Hepatocyte (in vitro differentiated cells): ENCODE data around the gene ASNSD1. TPM values are rescaled to one million over a fixed set of nuclear protein-coding genes. Genes with fewer than 3 reads are reported as not detected.

Source experiments
- DNase-seq: peaks from one replicate; pipeline ENCODE4 v3.0.0-alpha.2; 2016; ENCODE audit warnings: low spot score
- H2AFZ ChIP-seq: fragments of 200-600 bp; sonication (generic); 2 replicates; pipeline ENCODE4 v1.6.0; 2016; ENCODE audit warnings: antibody characterized with exemption, mild to moderate bottlenecking
- H3K27ac ChIP-seq: fragments of 200-600 bp; sonication (generic); 2 replicates; pipeline ENCODE4 v1.5.1; 2016; ENCODE audit warnings: mild to moderate bottlenecking
- H3K27me3 ChIP-seq: fragments of 200-600 bp; sonication (generic); 2 replicates; pipeline ENCODE4 v1.6.1; 2016
- H3K36me3 ChIP-seq: fragments of 200-600 bp; sonication (generic); replicated peaks from 2 replicates; pipeline ENCODE4 v1.5.1; 2016; ENCODE audit warnings: low read depth; ENCODE audit not compliant: insufficient read depth
- H3K4me1 ChIP-seq: fragments of 200-600 bp; sonication (generic); 2 replicates; pipeline ENCODE4 v1.5.1; 2016; ENCODE audit warnings: mild to moderate bottlenecking, moderate library complexity; ENCODE audit not compliant: insufficient read depth
- H3K4me2 ChIP-seq: fragments of 200-600 bp; sonication (generic); 2 replicates; pipeline ENCODE4 v1.6.0; 2016
- H3K4me3 ChIP-seq: fragments of 200-600 bp; sonication (generic); 2 replicates; pipeline ENCODE4 v1.5.1; 2016; ENCODE audit warnings: mild to moderate bottlenecking
- H3K79me2 ChIP-seq: fragments of 200-600 bp; sonication (generic); 2 replicates; pipeline ENCODE4 v1.6.0; 2017; ENCODE audit warnings: mild to moderate bottlenecking
- H3K9me2 ChIP-seq: fragments of 200-600 bp; sonication (generic); replicated peaks from 2 replicates; pipeline ENCODE4 v1.6.0; 2017; ENCODE audit warnings: mild to moderate bottlenecking; ENCODE audit not compliant: insufficient read depth
- H3K9me3 ChIP-seq: fragments of 200-600 bp; sonication (generic); 2 replicates; pipeline ENCODE4 v1.5.1; 2016; ENCODE audit warnings: low read depth, mild to moderate bottlenecking
- H4K20me1 ChIP-seq: fragments of 200-600 bp; sonication (generic); 2 replicates; pipeline ENCODE4 v1.6.0; 2016; ENCODE audit warnings: mild to moderate bottlenecking; ENCODE audit not compliant: insufficient read depth, poor library complexity, severe bottlenecking
- CTCF ChIP-seq: fragments of 200-600 bp; sonication (generic); IDR thresholded peaks from 2 replicates; pipeline ENCODE4 v1.5.1; 2016; ENCODE audit warnings: antibody characterized with exemption, mild to moderate bottlenecking; ENCODE audit not compliant: poor library complexity
- EZH2 ChIP-seq: fragments of 200-600 bp; sonication (generic); IDR thresholded peaks from 2 replicates; pipeline ENCODE4 v1.6.1; 2016; ENCODE audit warnings: antibody characterized with exemption, mild to moderate bottlenecking, borderline replicate concordance
- EZH2phosphoT487 ChIP-seq: fragments of 200-600 bp; sonication (generic); IDR thresholded peaks from one replicate; pipeline ENCODE4 v1.6.1; 2018; ENCODE audit warnings: antibody characterized with exemption, mild to moderate bottlenecking, low read depth, moderate library complexity; ENCODE audit not compliant: unreplicated experiment, severe bottlenecking
- WGBS: methylation state at CpG from one replicate; pipeline ENCODE4 v1.1.6; 2016; ENCODE audit warnings: low lambda C conversion rate; ENCODE audit errors: missing lambda C conversion rate; 5-methylcytosine and 5-hydroxymethylcytosine counted together
- polyA plus RNA-seq: library from polyadenylated mRNA; unstranded; fragments of >200 nt; fragmentation: Nextera tagmentation; extraction: Ambion mirVana; gene quantifications from 2 replicates; pipeline ENCODE4 v1.2.1, GENCODE V29; 2016
- total RNA-seq: library from RNA; depleted of rRNA; stranded (reverse); fragments of >200 nt; gene quantifications from 2 replicates; pipeline ENCODE4 v1.2.3, GENCODE V29; 2014

The ASNSD1 gene
- total and polyA plus RNA-seq, 2 experiments from 2014 or later, result 41.0 to 66.9 TPM

GRCh38 chr2:189624648-189625355, 36.5 kb upstream of the ASNSD1 start:
- TF ChIP-seq EZH2 (no peak), CTCF (no peak), EZH2phosphoT487 (no peak)
- Histone ChIP-seq H3K36me3 (no peaks in the 10 kb centered on the region), H4K20me1 (no peaks in the 10 kb centered on the region), H3K9me3 (no peaks in the 10 kb centered on the region), H3K79me2 (no peaks in the 10 kb centered on the region), H3K4me2 (no peak overlapping the region), H3K4me3 (no peak overlapping the region), H3K27ac (no peak overlapping the region), H3K27me3 (no peaks in the 10 kb centered on the region), H3K9me2 (no peaks in the 10 kb centered on the region), H3K4me1 (peaks cover 11% of the 10 kb centered on the region), H2AFZ (no peak overlapping the region)
- DNase-seq, result no peak
- 85% methylated on average over 3 of the region's 3 CpGs for WGBS

DNA sequence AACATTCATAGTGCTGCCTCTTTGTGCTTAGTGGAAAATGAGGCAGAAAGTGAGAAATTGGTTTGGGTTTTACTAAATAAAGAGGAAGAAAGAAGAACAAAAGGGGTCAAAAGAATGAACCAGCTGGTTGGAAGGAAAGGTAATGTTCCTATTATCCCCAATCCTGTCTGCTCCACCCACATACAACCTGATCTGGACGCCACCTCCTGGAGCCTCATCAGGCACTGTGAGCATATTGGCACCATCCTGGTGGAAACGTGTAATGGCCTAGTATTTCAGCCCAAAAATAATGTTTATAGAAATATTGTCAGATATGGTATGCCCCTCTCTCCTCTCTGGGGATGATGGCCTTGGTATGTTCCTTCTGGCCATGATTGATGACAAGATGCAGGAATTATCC, 35.6 kb upstream of the ASNSD1 start:
- TF ChIP-seq EZH2 (no peak), EZH2phosphoT487 (no peak), CTCF (no peak)
- Histone ChIP-seq H3K27me3 (no peaks in the 10 kb centered on the region), H4K20me1 (no peaks in the 10 kb centered on the region), H3K79me2 (no peaks in the 10 kb centered on the region), H3K9me3 (no peaks in the 10 kb centered on the region), H3K4me2 (no peak overlapping the region), H3K9me2 (no peaks in the 10 kb centered on the region), H3K4me1 (peaks cover 11% of the 10 kb centered on the region), H2AFZ (no peak overlapping the region), H3K27ac (no peak overlapping the region), H3K36me3 (no peaks in the 10 kb centered on the region), H3K4me3 (no peak overlapping the region)
- no peak for DNase-seq
- 96% methylated on average over 2 of the region's 2 CpGs for WGBS

DNA sequence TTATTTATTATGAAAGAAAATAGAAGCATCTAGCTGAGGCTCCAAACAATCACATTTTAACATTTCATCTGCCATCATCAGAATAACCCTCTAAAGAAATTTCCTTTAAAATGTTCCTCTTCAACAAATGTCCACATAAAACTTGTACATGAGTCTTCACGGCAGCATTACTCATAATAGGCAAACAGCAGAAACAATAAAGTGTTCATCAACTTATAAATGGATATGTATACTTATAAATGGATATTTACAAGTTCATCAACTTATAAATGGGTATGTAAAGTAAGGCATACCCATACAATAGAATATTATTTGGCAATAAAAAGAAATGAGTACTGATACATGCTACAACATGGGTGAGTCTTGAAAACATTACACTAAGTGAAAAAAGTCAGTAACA, 33.5 kb upstream of the ASNSD1 start:
- Histone ChIP-seq H4K20me1 (no peaks in the 10 kb centered on the region), H3K36me3 (no peaks in the 10 kb centered on the region), H3K27me3 (no peaks in the 10 kb centered on the region), H3K9me2 (no peaks in the 10 kb centered on the region), H3K27ac (no peak overlapping the region), H3K4me2 (no peak overlapping the region), H3K79me2 (no peaks in the 10 kb centered on the region), H3K4me3 (no peak overlapping the region), H2AFZ (no peak overlapping the region), H3K9me3 (no peaks in the 10 kb centered on the region), H3K4me1 (peaks cover 7% of the 10 kb centered on the region)
- no peak for TF ChIP-seq EZH2phosphoT487
- no peak for TF ChIP-seq CTCF
- no peak for TF ChIP-seq EZH2
- WGBS, result 90% methylated on average over 1 of the region's 1 CpG
- no peak for DNase-seq
